ENCODE data around the gene SS18L1.

Gene SS18L1

GRCh38 chr20:62201173-62202082, 57.9 kb downstream of the SS18L1 start:
- no peaks in the 10 kb centered on the region for H3K27me3 ChIP-seq (ENCODE audit: insufficient read depth, low read length)
- H3K4me3 ChIP-seq (ENCODE audit: low read length): no peak overlapping the region
- no peaks in the 10 kb centered on the region for H3K9me3 ChIP-seq (ENCODE audit: insufficient read depth, low read depth, low read length)
- no peak overlapping the region for H3K9ac ChIP-seq (ENCODE audit: low read depth, low read length)
- H3K36me3 ChIP-seq (ENCODE audit: insufficient read depth, low read length): peaks cover 52% of the 10 kb centered on the region
- no peak overlapping the region for H3K27ac ChIP-seq (ENCODE audit: low read depth, low read length)
- 95% methylated on average over 38 of the region's 38 CpGs for WGBS
- H3K4me1 ChIP-seq (ENCODE audit: insufficient read depth, low read length): no peaks in the 10 kb centered on the region

GRCh38 chr20:62202083-62202395, 58.5 kb downstream of the SS18L1 start:
- Histone ChIP-seq H3K4me3 (ENCODE audit: low read length) (no peak overlapping the region), H3K27ac (ENCODE audit: low read depth, low read length) (no peak overlapping the region), H3K9me3 (ENCODE audit: insufficient read depth, low read depth, low read length) (no peaks in the 10 kb centered on the region), H3K9ac (ENCODE audit: low read depth, low read length) (no peak overlapping the region), H3K27me3 (ENCODE audit: insufficient read depth, low read length) (no peaks in the 10 kb centered on the region), H3K36me3 (ENCODE audit: insufficient read depth, low read length) (peaks cover 52% of the 10 kb centered on the region), H3K4me1 (ENCODE audit: insufficient read depth, low read length) (no peaks in the 10 kb centered on the region)
- 81% methylated on average over 5 of the region's 5 CpGs for WGBS

GRCh38 chr20:62202676-62203377, 59.3 kb downstream of the SS18L1 start:
- no peaks in the 10 kb centered on the region for H3K9me3 ChIP-seq (ENCODE audit: insufficient read depth, low read depth, low read length)
- no peaks in the 10 kb centered on the region for H3K27me3 ChIP-seq (ENCODE audit: insufficient read depth, low read length)
- H3K9ac ChIP-seq (ENCODE audit: low read depth, low read length): no peak overlapping the region
- no peak overlapping the region for H3K4me3 ChIP-seq (ENCODE audit: low read length)
- no peaks in the 10 kb centered on the region for H3K4me1 ChIP-seq (ENCODE audit: insufficient read depth, low read length)
- H3K27ac ChIP-seq (ENCODE audit: low read depth, low read length): no peak overlapping the region
- 92% methylated on average over 23 of the region's 23 CpGs for WGBS
- H3K36me3 ChIP-seq (ENCODE audit: insufficient read depth, low read length): peaks cover 45% of the 10 kb centered on the region

- 94% methylated on average over 22 of the region's 22 CpGs for WGBS
- H3K9me3 ChIP-seq (ENCODE audit: insufficient read depth, low read depth, low read length): no peaks in the 10 kb centered on the region
- no peak overlapping the region for H3K9ac ChIP-seq (ENCODE audit: low read depth, low read length)
- H3K36me3 ChIP-seq (ENCODE audit: insufficient read depth, low read length): peaks cover 38% of the 10 kb centered on the region
- H3K4me3 ChIP-seq (ENCODE audit: low read length): no peak overlapping the region
- H3K4me1 ChIP-seq (ENCODE audit: insufficient read depth, low read length): no peaks in the 10 kb centered on the region
- H3K27ac ChIP-seq (ENCODE audit: low read depth, low read length): no peak overlapping the region
- H3K27me3 ChIP-seq (ENCODE audit: insufficient read depth, low read length): no peaks in the 10 kb centered on the region
Observed at GRCh38 chr20:62203378-62204030, 59.9 kb downstream of the SS18L1 start.

- Histone ChIP-seq H3K27ac (ENCODE audit: low read depth, low read length) (no peak overlapping the region), H3K27me3 (ENCODE audit: insufficient read depth, low read length) (no peaks in the 10 kb centered on the region), H3K9me3 (ENCODE audit: insufficient read depth, low read depth, low read length) (no peaks in the 10 kb centered on the region), H3K4me1 (ENCODE audit: insufficient read depth, low read length) (no peaks in the 10 kb centered on the region), H3K9ac (ENCODE audit: low read depth, low read length) (no peak overlapping the region), H3K4me3 (ENCODE audit: low read length) (no peak overlapping the region), H3K36me3 (ENCODE audit: insufficient read depth, low read length) (peaks cover 20% of the 10 kb centered on the region)
- WGBS: 94% methylated on average over 38 of the region's 38 CpGs
Observed at GRCh38 chr20:62205618-62206387, 62.2 kb downstream of the SS18L1 start.

- Histone ChIP-seq H3K27me3 (ENCODE audit: insufficient read depth, low read length) (no peaks in the 10 kb centered on the region), H3K4me3 (ENCODE audit: low read length) (no peak overlapping the region), H3K9me3 (ENCODE audit: insufficient read depth, low read depth, low read length) (no peaks in the 10 kb centered on the region), H3K36me3 (ENCODE audit: insufficient read depth, low read length) (peaks cover 15% of the 10 kb centered on the region), H3K9ac (ENCODE audit: low read depth, low read length) (no peak overlapping the region), H3K4me1 (ENCODE audit: insufficient read depth, low read length) (no peaks in the 10 kb centered on the region), H3K27ac (ENCODE audit: low read depth, low read length) (no peak overlapping the region)
- WGBS: 91% methylated on average over 17 of the region's 17 CpGs
Observed at GRCh38 chr20:62206388-62206775, 62.8 kb downstream of the SS18L1 start.

GRCh38 chr20:62208061-62208794, 64.7 kb downstream of the SS18L1 start:
- Histone ChIP-seq H3K27me3 (ENCODE audit: insufficient read depth, low read length) (no peaks in the 10 kb centered on the region), H3K27ac (ENCODE audit: low read depth, low read length) (no peak overlapping the region), H3K9ac (ENCODE audit: low read depth, low read length) (no peak overlapping the region), H3K4me1 (ENCODE audit: insufficient read depth, low read length) (no peaks in the 10 kb centered on the region), H3K9me3 (ENCODE audit: insufficient read depth, low read depth, low read length) (no peaks in the 10 kb centered on the region), H3K4me3 (ENCODE audit: low read length) (no peak overlapping the region), H3K36me3 (ENCODE audit: insufficient read depth, low read length) (0 out of 2 replicates have a peak, but pooled peaks cover 2% of the 10 kb centered on the region)
- WGBS: 87% methylated on average over 17 of the region's 19 CpGs

- H3K27ac ChIP-seq (ENCODE audit: low read depth, low read length): no peak overlapping the region
- 69% methylated on average over 27 of the region's 27 CpGs for WGBS
- no peaks in the 10 kb centered on the region for H3K4me1 ChIP-seq (ENCODE audit: insufficient read depth, low read length)
Observed at GRCh38 chr20:62208795-62209755, 65.5 kb downstream of the SS18L1 start.

GRCh38 chr20:62209850-62210495, 66.4 kb downstream of the SS18L1 start:
- Histone ChIP-seq H3K36me3 (ENCODE audit: insufficient read depth, low read length) (no peaks in the 10 kb centered on the region), H3K9ac (ENCODE audit: low read depth, low read length) (no peak overlapping the region), H3K27me3 (ENCODE audit: insufficient read depth, low read length) (no peaks in the 10 kb centered on the region), H3K4me1 (ENCODE audit: insufficient read depth, low read length) (no peaks in the 10 kb centered on the region), H3K27ac (ENCODE audit: low read depth, low read length) (no peak overlapping the region), H3K4me3 (ENCODE audit: low read length) (no peak overlapping the region), H3K9me3 (ENCODE audit: insufficient read depth, low read depth, low read length) (no peaks in the 10 kb centered on the region)
- 82% methylated on average over 15 of the region's 17 CpGs for whole genome bisulfite sequencing

More at GRCh38 chr20:62208795-62209755, 65.5 kb downstream of the SS18L1 start:
- no peaks in the 10 kb centered on the region for H3K27me3 ChIP-seq (ENCODE audit: insufficient read depth, low read length)
- H3K4me3 ChIP-seq (ENCODE audit: low read length): no peak overlapping the region
- H3K9me3 ChIP-seq (ENCODE audit: insufficient read depth, low read depth, low read length): no peaks in the 10 kb centered on the region
- no peak overlapping the region for H3K9ac ChIP-seq (ENCODE audit: low read depth, low read length)
- no peaks in the 10 kb centered on the region for H3K36me3 ChIP-seq (ENCODE audit: insufficient read depth, low read length)
